GM12864 (cell line): ENCODE results near the gene PALM.

Source experiments
- DNase-seq: peaks from one replicate; pipeline ENCODE4 v3.0.0-alpha.2; 2011; ENCODE audit warnings: low read depth
- H3K4me3 ChIP-seq: 2 replicates; pipeline ENCODE4 v1.5.1; 2011; ENCODE audit warnings: mild to moderate bottlenecking, low read depth, low read length, control low read depth
- CTCF ChIP-seq: IDR thresholded peaks from 2 replicates; pipeline ENCODE4 v1.5.1; 2011; ENCODE audit warnings: low read depth, mild to moderate bottlenecking, moderate library complexity, low read length, control low read depth, inconsistent platforms; ENCODE audit errors: missing control alignments

Gene PALM

GRCh38 chr19:729965-730668 is 21.4 kb downstream of the PALM start:
- DNase-seq, result no peak
- TF ChIP-seq CTCF, result no peak
- H3K4me3 ChIP-seq, result no peak overlapping the region

DNA sequence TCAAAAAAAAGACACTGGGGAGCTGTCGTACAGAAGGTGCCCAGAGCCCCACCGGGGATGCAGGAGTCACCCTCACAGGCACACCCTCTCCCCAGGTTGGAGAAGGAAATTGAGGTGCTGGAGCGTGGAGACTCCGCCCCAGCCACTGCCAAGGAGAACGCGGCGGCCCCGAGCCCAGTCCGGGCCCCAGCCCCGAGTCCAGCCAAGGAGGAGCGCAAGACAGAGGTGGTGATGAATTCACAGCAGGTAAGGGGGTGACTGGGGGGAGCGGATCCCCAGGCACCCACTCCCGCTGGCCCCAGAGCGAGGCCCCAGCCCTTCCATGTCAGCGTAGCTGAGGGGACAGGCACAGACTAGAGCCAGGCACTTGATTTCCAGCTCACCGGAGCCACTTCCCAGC is 22.3 kb downstream of the PALM start:
- TF ChIP-seq CTCF, result no peak
- DNase-seq, result no peak

GRCh38 chr19:732148-733069 is 23.7 kb downstream of the PALM start:
- TF ChIP-seq CTCF, result no peak
- no peak overlapping the region for H3K4me3 ChIP-seq
- no peak for DNase-seq

More for the DNA sequence above, 22.3 kb downstream of the PALM start:
- no peak overlapping the region for H3K4me3 ChIP-seq

DNA sequence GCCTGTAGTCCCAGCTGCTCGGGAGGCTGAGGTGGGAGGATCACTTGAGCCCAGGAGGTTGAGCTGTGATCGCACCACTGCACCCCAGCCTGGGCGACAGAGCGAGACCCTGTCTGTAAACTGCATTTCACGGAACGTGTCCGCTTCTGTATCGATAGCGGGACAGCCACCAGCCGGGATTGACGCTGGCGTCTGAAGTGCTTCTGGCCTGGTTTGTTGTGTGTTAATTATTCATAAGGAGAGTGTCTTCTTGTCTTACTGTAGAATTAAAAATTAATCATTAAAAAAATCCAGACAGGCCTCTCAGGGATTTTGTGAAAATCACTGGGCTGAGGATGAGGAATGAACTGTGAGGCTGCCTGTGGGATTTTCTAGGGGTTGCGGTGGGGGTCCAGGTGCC is 26.0 kb downstream of the PALM start:
- no peak for DNase-seq
- no peak for TF ChIP-seq CTCF

GRCh38 chr19:736125-736524 is 27.4 kb downstream of the PALM start:
- no peak for TF ChIP-seq CTCF
- no peak for DNase-seq
- no peak overlapping the region for H3K4me3 ChIP-seq

More for the DNA sequence above, 26.0 kb downstream of the PALM start:
- no peak overlapping the region for H3K4me3 ChIP-seq

DNA sequence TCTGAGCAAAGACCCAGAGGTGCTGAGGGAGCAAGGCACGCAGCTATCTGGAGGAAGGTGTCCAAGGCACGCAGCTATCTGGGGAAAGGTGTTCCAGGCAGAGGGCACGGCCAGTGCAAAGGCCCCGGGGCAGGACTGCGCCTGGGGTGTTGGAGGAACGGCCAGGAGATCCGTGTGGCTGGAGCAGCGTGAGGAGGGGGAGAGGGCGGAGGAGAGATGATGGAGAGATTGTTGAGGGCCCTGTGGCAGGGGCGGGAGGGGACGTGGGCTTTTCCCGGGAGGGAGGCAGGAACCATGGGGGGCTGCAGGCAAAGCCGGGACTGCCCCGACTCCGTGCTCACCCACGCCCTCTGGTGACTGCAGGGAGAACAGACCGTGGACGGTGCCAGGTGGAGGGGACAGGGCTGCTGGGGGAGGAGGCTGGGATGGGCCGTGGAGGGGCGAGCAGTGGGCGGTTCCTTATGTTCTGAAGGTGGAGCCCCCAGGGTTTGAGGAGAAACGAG is 28.9 kb downstream of the PALM start:
- DNase-seq, result no peak

More for the DNA sequence above, 28.9 kb downstream of the PALM start:
- H3K4me3 ChIP-seq, result no peak overlapping the region
- peak; percentile 73 for TF ChIP-seq CTCF
